HepG2 (cell line): ENCODE results near the gene C1orf159. TPM values are rescaled to one million over a fixed set of nuclear protein-coding genes. Genes with fewer than 3 reads are reported as not detected.
A peak's percentile ranks its signal among the peaks of the same experiment; 100 is the strongest.

ENCODE experiments used
- FLYWCH1 ChIP-seq: sonication (generic); formaldehyde crosslinking; IDR thresholded peaks from 2 replicates; pipeline ENCODE4 v1.8.1; 2023; ENCODE audit warnings: mild to moderate bottlenecking, missing genetic modification reagents
- FOXM1 ChIP-seq: sonication (generic); formaldehyde crosslinking; IDR thresholded peaks from 2 replicates; pipeline ENCODE4 v1.5.0; 2020; ENCODE audit warnings: missing genetic modification reagents
- HMG20A ChIP-seq: IDR thresholded peaks from 2 replicates; pipeline ENCODE4 v1.6.1; 2016; ENCODE audit warnings: borderline replicate concordance
- KLF11 ChIP-seq: IDR thresholded peaks from 2 replicates; pipeline ENCODE4 v1.6.1; 2016; ENCODE audit warnings: missing compliant biosample characterization
- MEIS1 ChIP-seq: sonication (generic); formaldehyde crosslinking; IDR thresholded peaks from 2 replicates; pipeline ENCODE4 v1.9.0; 2021; ENCODE audit warnings: mild to moderate bottlenecking, missing genetic modification reagents, moderate library complexity, borderline replicate concordance
- MXD4 ChIP-seq: IDR thresholded peaks from 2 replicates; pipeline ENCODE4 v1.6.1; 2016; ENCODE audit warnings: mild to moderate bottlenecking, missing biosample characterization, missing genetic modification reagents
- NFAT5 ChIP-seq: sonication (generic); formaldehyde crosslinking; IDR thresholded peaks from 2 replicates; pipeline ENCODE4 v1.4.0; 2020; ENCODE audit warnings: missing genetic modification reagents
- POLR2AphosphoS2 ChIP-seq: IDR thresholded peaks from 2 replicates; pipeline ENCODE4 v1.6.1; 2011; ENCODE audit warnings: low read depth, low read length, improper control_type of control experiment
- POLR2G ChIP-seq: fragments of 200-400 bp; formaldehyde crosslinking; IDR thresholded peaks from 2 replicates; pipeline ENCODE4 v1.6.1; 2018; ENCODE audit warnings: mild to moderate bottlenecking, low read depth, low read length, moderate library complexity
- RARA ChIP-seq: IDR thresholded peaks from 2 replicates; pipeline ENCODE4 v1.6.1; 2016; ENCODE audit warnings: missing genetic modification reagents, missing compliant biosample characterization
- RBFOX2 ChIP-seq: fragments of 200-400 bp; formaldehyde crosslinking; IDR thresholded peaks from 2 replicates; pipeline ENCODE4 v1.6.1; 2017; ENCODE audit warnings: low read depth, mild to moderate bottlenecking, low read length
- SOX13 ChIP-seq, 3 experiments: fragments of 450-650 bp in 1 of 3; sonication (generic) in 1 of 3; formaldehyde crosslinking in 1 of 3; IDR thresholded peaks in 2 of 3; conservative IDR thresholded peaks in 1 of 3; 2 replicates each; pipeline versions ENCODE4 v1.5.0 to v1.6.1; 2016 to 2020; ENCODE audit warnings: antibody characterized with exemption in 1 of 3, mild to moderate bottlenecking in 1 of 3, missing compliant biosample characterization in 1 of 3, missing genetic modification reagents in 1 of 3, moderate library complexity in 1 of 3
- SP2 ChIP-seq: sonication (generic); formaldehyde crosslinking; IDR thresholded peaks from 2 replicates; pipeline ENCODE4 v1.5.1; 2020; ENCODE audit warnings: mild to moderate bottlenecking, missing genetic modification reagents
- SSRP1 ChIP-seq: IDR thresholded peaks from 2 replicates; pipeline ENCODE4 v1.6.1; 2016; ENCODE audit warnings: control low read depth
- TEAD2 ChIP-seq: sonication (generic); formaldehyde crosslinking; IDR thresholded peaks from 2 replicates; pipeline ENCODE4 v1.9.0; 2021; ENCODE audit warnings: missing genetic modification reagents
- WIZ ChIP-seq: sonication (generic); formaldehyde crosslinking; IDR thresholded peaks from 2 replicates; pipeline ENCODE4 v1.5.1; 2020; ENCODE audit warnings: mild to moderate bottlenecking, missing genetic modification reagents
- ZHX1 ChIP-seq: sonication (generic); formaldehyde crosslinking; IDR thresholded peaks from 2 replicates; pipeline ENCODE4 v1.8.1; 2022; ENCODE audit warnings: low read depth, mild to moderate bottlenecking, missing genetic modification reagents
- ZMAT3 ChIP-seq: sonication (generic); formaldehyde crosslinking; conservative IDR thresholded peaks from 2 replicates; pipeline ENCODE4 v1.7.0; 2021; ENCODE audit warnings: missing genetic modification reagents
- ZNF616 ChIP-seq: sonication (generic); formaldehyde crosslinking; IDR thresholded peaks from 2 replicates; pipeline ENCODE4 v1.5.0; 2020; ENCODE audit warnings: low read depth, mild to moderate bottlenecking, missing genetic modification reagents
- ZNF691 ChIP-seq: sonication (generic); formaldehyde crosslinking; IDR thresholded peaks from 2 replicates; pipeline ENCODE4 v1.4.0; 2020; ENCODE audit warnings: missing genetic modification reagents, low read depth, mild to moderate bottlenecking, borderline replicate concordance
- ZSCAN21 ChIP-seq: sonication (generic); formaldehyde crosslinking; IDR thresholded peaks from 2 replicates; pipeline ENCODE4 v1.8.0; 2022; ENCODE audit warnings: mild to moderate bottlenecking, missing genetic modification reagents, moderate library complexity, borderline replicate concordance
- polyA plus RNA-seq, 8 experiments: library from polyadenylated mRNA; depleted of rRNA in 3 of 8; stranded (reverse) in 7 of 8; unstranded in 1 of 8; fragments of >200 nt; fragmentation: Illumina TruSeq in 4 of 8; extraction: Trizol in 4 of 8; gene quantifications; 2 replicates each; pipeline versions ENCODE4 v1.2.1 to v1.2.3, GENCODE V29; 2011 to 2016; ENCODE audit warnings: low read depth in 4 of 8, missing spikeins in 1 of 8, mixed read lengths in 1 of 8; ENCODE audit not compliant: insufficient read depth in 1 of 8
- total RNA-seq, 5 experiments: library from RNA; depleted of rRNA; stranded (reverse); fragments of >200 nt; fragmentation: Illumina TruSeq; extraction: Trizol; gene quantifications; 2 replicates each; pipeline ENCODE4 v1.2.3, GENCODE V29; 2016; ENCODE audit warnings: low read depth in 1 of 5

C1orf159 gene
- total and polyA plus RNA-seq, 2 of the 13 experiments (the other 11 are each of a cell fraction or from before 2014, with no cell fraction given) = 3.8 to 6.7 TPM

GRCh38 chr1:1123581-1124507, 8.0 kb upstream of the C1orf159 start (continued):
- TF ChIP-seq RBFOX2 (no peak), FLYWCH1 (no peak), HMG20A (no peak), MEIS1 (CRISPR knock-in tag) (no peak), ZSCAN21 (CRISPR knock-in tag) (0 out of 2 replicates have a peak, but pooled peaks have one; percentile 13), MXD4 (no peak), SOX13 (IDR thresholded peaks at IDR 0.05) (no peak), SOX13 (CRISPR knock-in tag; conservative IDR thresholded peaks at IDR 0.05 in 1 of 2, IDR thresholded peaks at IDR 0.05 in 1 of 2) (no peak), RARA (no peak), ZNF616 (no peak), SP2 (no peak), POLR2AphosphoS2 (no peak), SSRP1 (CRISPR knock-in tag) (0 out of 2 replicates have a peak, but pooled peaks have one; percentile 32), POLR2G (no peak), ZNF691 (0 out of 2 replicates have a peak, but pooled peaks have one; percentile 2), FOXM1 (no peak), NFAT5 (CRISPR knock-in tag) (no peak), KLF11 (no peak), ZHX1 (CRISPR knock-in tag) (0 out of 2 replicates have a peak, but pooled peaks have one; percentile 22), TEAD2 (no peak), WIZ (CRISPR knock-in tag) (no peak), ZMAT3 (no peak)
